ENCODE data around the gene TXNIP.

TXNIP gene

GRCh38 chr1:145985129-145985501 is 11.3 kb downstream of the TXNIP start:
- no peak for DNase-seq (ENCODE audit: low read depth)

GRCh38 chr1:145983960-145984830 is 12.2 kb downstream of the TXNIP start:
- DNase-seq (ENCODE audit: low read depth), result no peak

- DNase-seq (ENCODE audit: low read depth), result no peak
These were observed 13.1 kb downstream of the TXNIP start for GRCh38 chr1:145983206-145983675.

GRCh38 chr1:145982010-145982723 is 14.2 kb downstream of the TXNIP start:
- DNase-seq (ENCODE audit: low read depth), result no peak

- DNase-seq (ENCODE audit: low read depth), result no peak
These were observed 15.9 kb downstream of the TXNIP start for GRCh38 chr1:145980457-145980994.

- no peak for DNase-seq (ENCODE audit: low read depth)
These were observed 16.5 kb downstream of the TXNIP start for GRCh38 chr1:145979746-145980456.

GRCh38 chr1:145978854-145979745 is 17.3 kb downstream of the TXNIP start:
- peak; percentile 100 for DNase-seq (ENCODE audit: low read depth)

- no peak for DNase-seq (ENCODE audit: low read depth)
These were observed 17.9 kb downstream of the TXNIP start for GRCh38 chr1:145978471-145978853.

- DNase-seq (ENCODE audit: low read depth), result no peak
These were observed 18.6 kb downstream of the TXNIP start for GRCh38 chr1:145977486-145978470.

- DNase-seq (ENCODE audit: low read depth), result no peak
These were observed 19.4 kb downstream of the TXNIP start for GRCh38 chr1:145977016-145977415.

- DNase-seq (ENCODE audit: low read depth), result no peak
These were observed 21.2 kb downstream of the TXNIP start for GRCh38 chr1:145975216-145975615.

- no peak for DNase-seq (ENCODE audit: low read depth)
These were observed 21.7 kb downstream of the TXNIP start for GRCh38 chr1:145974721-145975120.

GRCh38 chr1:145972580-145972979 is 23.8 kb downstream of the TXNIP start:
- no peak for DNase-seq (ENCODE audit: low read depth)

- no peak for DNase-seq (ENCODE audit: low read depth)
These were observed 29.1 kb downstream of the TXNIP start for GRCh38 chr1:145967288-145967687.

- no peak for DNase-seq (ENCODE audit: low read depth)
These were observed 31.1 kb downstream of the TXNIP start for GRCh38 chr1:145965119-145965744.

- DNase-seq (ENCODE audit: low read depth), result peak; percentile 93
These were observed 31.9 kb downstream of the TXNIP start, which contains the start of the genes ANKRD34A and POLR3GL for GRCh38 chr1:145964328-145965118. Gene ANKRD34A (minus strand): TSS chr1:145964575. CDS start chr1:145961759, 2,816 bp downstream. Gene POLR3GL (plus strand): TSS chr1:145964690. CDS start chr1:145974866, 10,176 bp downstream.

- no peak for DNase-seq (ENCODE audit: low read depth)
These were observed 32.9 kb downstream of the TXNIP start for GRCh38 chr1:145963265-145964019.
